Lower leg skin (tissue), 4 donors: ENCODE results near the gene EYA3. TPM values are rescaled to one million over a fixed set of nuclear protein-coding genes. Genes with fewer than 3 reads are reported as not detected.

Source experiments
- DNase-seq, 2 donors: peaks; one replicate each; pipeline ENCODE4 v3.0.0-alpha.2; 2019; ENCODE audit warnings: low spot score in 2 of 2
- H3K4me3 ChIP-seq: fragments of 200-600 bp; sonication (generic); 2 replicates; pipeline ENCODE4 v1.5.1; 2017; ENCODE audit warnings: mild to moderate bottlenecking, low read depth; ENCODE audit not compliant: poor library complexity, severe bottlenecking
- CTCF ChIP-seq, 3 donors: fragments of 450-650 bp; IDR thresholded peaks; one replicate each; pipeline ENCODE4 v1.5.1; 2016; ENCODE audit warnings: antibody characterized with exemption in 3 of 3, mild to moderate bottlenecking in 3 of 3, moderate library complexity in 2 of 3
- POLR2A ChIP-seq, 2 donors: fragments of 450-650 bp; IDR thresholded peaks; one replicate each; pipeline ENCODE4 v1.6.1; 2016 to 2017; ENCODE audit warnings: antibody characterized with exemption in 2 of 2, mild to moderate bottlenecking in 1 of 2, moderate library complexity in 1 of 2
- WGBS, 2 donors: methylation state at CpG; one replicate each; pipeline ENCODE4 v1.1.5; 2018; 5-methylcytosine and 5-hydroxymethylcytosine counted together
- intact Hi-C: fragments of 100-400 bp; cut with DNase I; formaldehyde crosslinking; loops from one replicate; pipeline ENCODE4 v1.15.0; 2023; ENCODE audit warnings: low total_unique reads
- total RNA-seq, 4 donors: library from RNA; depleted of rRNA; stranded (reverse); fragments of >200 nt; gene quantifications; one replicate each; pipeline ENCODE4 v1.1.0, GENCODE V29; 2016

EYA3 gene
- total RNA-seq, 4 donors from 2014 or later, result 14.9 to 20.1 (median 17.1) TPM

GRCh38 chr1:28126783-28127490, 38.5 kb upstream of the EYA3 start:
- no peak overlapping the region for H3K4me3 ChIP-seq
- intact Hi-C loops, result no loop called here
- 65 to 66% methylated on average over 5 of the region's 5 CpGs for WGBS, 2 donors
- no peak for DNase-seq
- TF ChIP-seq POLR2A (IDR thresholded peaks at IDR 0.05), result no peak
- TF ChIP-seq CTCF (IDR thresholded peaks at IDR 0.05), result no peak

GRCh38 chr1:28126212-28126611, 37.8 kb upstream of the EYA3 start:
- TF ChIP-seq POLR2A (IDR thresholded peaks at IDR 0.05) (no peak), CTCF (IDR thresholded peaks at IDR 0.05) (no peak)
- no peak overlapping the region for H3K4me3 ChIP-seq
- WGBS, 2 donors, result 54 to 63% methylated on average over 3 of the region's 3 CpGs
- DNase-seq, result no peak
- intact Hi-C loops, result no loop called here

- WGBS, 2 donors, result 43 to 49% methylated on average over 4 of the region's 4 CpGs
- TF ChIP-seq POLR2A (IDR thresholded peaks at IDR 0.05), result no peak
- TF ChIP-seq CTCF (IDR thresholded peaks at IDR 0.05), result no peak
Measured at GRCh38 chr1:28123461-28123961, 35.1 kb upstream of the EYA3 start.

GRCh38 chr1:28122183-28122582, 33.8 kb upstream of the EYA3 start:
- WGBS, 2 donors, result 79 to 84% methylated on average over 3 of the region's 3 CpGs
- TF ChIP-seq CTCF (IDR thresholded peaks at IDR 0.05) (no peak), POLR2A (IDR thresholded peaks at IDR 0.05) (no peak)
- intact Hi-C loops, result no loop called here
- no peak overlapping the region for H3K4me3 ChIP-seq
- DNase-seq, result no peak

More at GRCh38 chr1:28123461-28123961, 35.1 kb upstream of the EYA3 start:
- H3K4me3 ChIP-seq, result no peak overlapping the region
- intact Hi-C loops, result no loop called here
- no peak for DNase-seq

- no peak for DNase-seq
- 91 to 95% methylated on average over 8 of the region's 8 CpGs for WGBS, 2 donors
- H3K4me3 ChIP-seq, result no peak overlapping the region
- intact Hi-C loops, result no loop called here
- TF ChIP-seq POLR2A (IDR thresholded peaks at IDR 0.05) (no peak), CTCF (IDR thresholded peaks at IDR 0.05) (no peak)
Measured at GRCh38 chr1:28119556-28119955, 31.1 kb upstream of the EYA3 start.
